ENCODE measurements around the gene ART3. TPM values are rescaled to one million over a fixed set of nuclear protein-coding genes. Genes with fewer than 3 reads are reported as not detected.
A peak's percentile ranks its signal among the peaks of the same experiment; 100 is the strongest.

Gene ART3
- total and polyA plus RNA-seq, 2 of the 8 experiments (the other 6 are each of a cell fraction or from before 2014, with no cell fraction given), result 0.21 to 0.63 TPM

GRCh38 chr4:76087007-76087769 is 12.7 kb downstream of the ART3 start (continued):
- TF ChIP-seq USF2 (IDR thresholded peaks at IDR 0.05; ENCODE audit: low read length), result 0 out of 2 replicates have a peak, but pooled peaks have one; percentile 17
- no peak for TF ChIP-seq RFX5 (IDR thresholded peaks at IDR 0.05; ENCODE audit: borderline replicate concordance, low read depth, low read length)
- peak; percentile 50 to 94; a peak in 3 of 4 replicates for TF ChIP-seq SIN3A (conservative IDR thresholded peaks at IDR 0.05 in 1 of 2, IDR thresholded peaks at IDR 0.05 in 1 of 2; ENCODE audit: low read depth in 1 of 2, low read length in 2 of 2)
- TF ChIP-seq JUN (IDR thresholded peaks at IDR 0.05; ENCODE audit: low read depth, low read length), result no peak
- peak; percentile 22 to 80 (median 67) for TF ChIP-seq CTCF (IDR thresholded peaks at IDR 0.05; ENCODE audit: control extremely low read depth in 1 of 3, insufficient read depth in 1 of 3, low read depth in 1 of 3, low read length in 3 of 3)
